ENCODE data around the gene EPHB1.

EPHB1 gene

GRCh38 chr3:135304378-135304777 is 509.3 kb downstream of the EPHB1 start:
- DNase-seq: no peak

Data from activated effector memory CD4-positive, alpha-beta T cell treated with anti-CD3 and anti-CD28 coated beads, Interleukin-2, amount 50 U/mL, for 16 hours (primary cell).